Measurements from ENCODE around the gene CFAP65.

Gene CFAP65

DNA sequence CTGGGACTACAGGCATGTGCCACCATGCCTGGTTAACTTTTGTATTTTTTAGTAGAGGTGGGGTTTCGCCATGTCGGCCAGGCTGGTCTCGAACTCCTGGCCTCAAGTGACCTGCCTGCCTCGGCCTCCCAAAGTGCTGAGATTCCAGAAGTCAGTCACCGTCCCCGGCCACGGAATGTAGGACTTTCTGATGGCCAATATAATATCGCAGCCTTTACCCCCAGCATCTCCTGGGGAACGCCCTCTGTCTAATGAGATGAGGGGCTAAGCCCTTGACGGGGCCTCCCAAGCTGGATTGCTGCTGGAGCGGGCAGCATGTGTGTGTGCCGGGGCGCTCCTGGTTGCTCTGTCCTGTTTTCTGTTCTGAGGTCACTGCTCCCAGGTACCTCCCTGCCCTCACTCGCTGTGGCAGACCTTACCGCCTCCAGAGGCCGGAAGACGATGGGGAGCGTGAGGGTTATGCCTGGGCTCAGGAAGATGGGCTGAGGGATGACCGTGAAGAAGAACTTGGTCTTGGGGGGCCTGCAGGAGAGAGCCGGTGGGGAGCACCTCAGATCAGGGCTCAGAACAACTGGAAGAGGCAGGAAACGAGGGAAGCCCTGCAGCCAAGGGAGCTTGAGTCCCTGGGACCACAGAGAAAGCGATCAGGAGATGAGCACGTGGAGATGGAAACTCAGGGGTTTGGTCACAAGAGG, 9.1 kb downstream of the CFAP65 start:
- no peak for DNase-seq (ENCODE audit: low read depth in 2 of 3, low spot score in 1 of 3)

DNA sequence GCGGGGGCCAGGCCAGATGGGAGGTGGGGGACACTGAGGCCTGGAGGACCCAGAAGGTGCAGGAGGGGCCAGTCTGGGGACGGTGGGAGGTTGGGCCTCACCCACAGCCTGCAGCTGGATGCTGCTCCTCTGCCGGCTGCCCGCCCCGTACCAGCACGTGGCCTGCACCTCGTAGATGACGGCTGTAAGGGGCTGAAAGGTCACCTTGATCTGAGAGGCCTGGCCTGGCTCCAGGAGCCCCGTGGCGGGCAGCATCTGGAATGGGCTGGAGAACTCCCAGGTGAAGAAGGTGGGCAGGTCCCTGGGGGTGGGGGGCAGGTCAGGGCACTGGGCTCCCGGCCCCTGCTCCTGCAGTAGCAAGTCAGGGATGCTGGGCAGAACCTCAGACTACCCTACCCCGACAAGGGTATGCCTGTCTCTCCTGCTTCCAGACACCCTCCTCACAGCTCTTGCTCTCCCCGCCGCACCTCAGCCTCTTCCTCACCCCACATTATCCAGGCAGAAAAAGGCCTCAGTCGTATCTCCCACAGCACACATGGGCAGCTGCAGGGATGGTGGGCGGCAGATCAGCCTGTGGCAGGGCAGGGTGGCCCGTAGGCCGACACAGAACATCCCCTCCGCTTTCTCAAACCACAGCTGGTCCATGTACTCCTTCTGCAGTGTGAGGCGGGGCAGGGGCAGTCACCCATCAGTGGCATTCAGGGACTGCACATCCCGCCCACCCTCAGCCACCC, 10.1 kb downstream of the CFAP65 start:
- DNase-seq (ENCODE audit: low read depth in 2 of 3, low spot score in 1 of 3): no peak

DNA sequence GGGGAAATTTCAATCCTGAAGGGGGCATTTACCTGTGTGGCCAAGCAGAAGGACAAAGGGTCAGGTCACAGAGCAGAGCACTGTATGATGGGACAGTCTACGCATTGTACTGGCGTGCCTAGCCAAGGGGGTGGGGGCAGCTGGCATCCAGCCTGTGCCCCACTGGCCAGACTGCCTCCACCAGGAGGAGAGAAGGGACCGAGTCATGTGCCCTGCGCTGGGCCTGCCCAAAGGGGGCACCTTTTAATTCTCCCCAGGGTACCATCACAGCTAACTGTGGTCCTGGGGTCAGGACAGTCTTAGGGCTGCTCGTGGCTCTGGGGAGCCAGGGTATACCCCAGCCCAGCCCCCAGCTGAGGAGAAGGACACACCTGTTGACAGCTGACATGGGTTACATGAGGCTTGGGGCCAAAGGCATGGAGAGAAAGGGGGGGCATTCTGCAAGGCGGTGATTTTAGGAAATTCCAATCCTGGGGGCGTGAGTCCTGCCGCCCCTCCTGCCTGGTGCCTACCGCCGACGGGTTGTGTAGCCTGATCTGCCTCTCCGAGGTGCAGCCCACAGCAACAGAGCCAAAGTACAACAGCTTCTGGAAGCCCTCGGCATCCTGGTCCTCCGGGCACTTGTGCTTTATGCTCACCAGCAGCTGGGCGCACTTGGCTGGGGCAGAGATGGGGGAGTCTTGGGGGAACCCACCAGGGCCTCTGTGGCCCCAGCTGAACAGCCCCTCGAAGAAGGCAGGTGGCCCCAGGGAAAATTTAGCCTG, 11.0 kb downstream of the CFAP65 start:
- no peak for DNase-seq (ENCODE audit: low read depth in 2 of 3, low spot score in 1 of 3)

DNA sequence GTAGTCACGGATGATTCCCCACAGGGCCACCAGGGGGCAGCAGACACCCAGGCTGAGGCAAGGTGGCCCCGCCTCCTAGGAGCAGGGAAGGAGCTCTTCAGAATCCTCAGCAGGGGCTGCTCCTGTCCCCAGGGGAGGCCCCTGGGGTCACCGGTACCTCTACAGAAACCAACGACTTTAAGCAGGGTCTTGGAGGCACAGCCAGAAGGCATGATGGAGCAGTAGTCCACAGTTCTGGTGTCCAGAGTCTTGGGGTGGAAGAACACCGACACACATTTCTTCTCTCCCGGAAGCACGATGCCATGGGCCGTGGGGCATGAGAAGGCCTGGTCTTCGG, 11.5 kb downstream of the CFAP65 start:
- DNase-seq (ENCODE audit: low read depth in 2 of 3, low spot score in 1 of 3): peak; percentile 60 to 72 (median 65)

DNA sequence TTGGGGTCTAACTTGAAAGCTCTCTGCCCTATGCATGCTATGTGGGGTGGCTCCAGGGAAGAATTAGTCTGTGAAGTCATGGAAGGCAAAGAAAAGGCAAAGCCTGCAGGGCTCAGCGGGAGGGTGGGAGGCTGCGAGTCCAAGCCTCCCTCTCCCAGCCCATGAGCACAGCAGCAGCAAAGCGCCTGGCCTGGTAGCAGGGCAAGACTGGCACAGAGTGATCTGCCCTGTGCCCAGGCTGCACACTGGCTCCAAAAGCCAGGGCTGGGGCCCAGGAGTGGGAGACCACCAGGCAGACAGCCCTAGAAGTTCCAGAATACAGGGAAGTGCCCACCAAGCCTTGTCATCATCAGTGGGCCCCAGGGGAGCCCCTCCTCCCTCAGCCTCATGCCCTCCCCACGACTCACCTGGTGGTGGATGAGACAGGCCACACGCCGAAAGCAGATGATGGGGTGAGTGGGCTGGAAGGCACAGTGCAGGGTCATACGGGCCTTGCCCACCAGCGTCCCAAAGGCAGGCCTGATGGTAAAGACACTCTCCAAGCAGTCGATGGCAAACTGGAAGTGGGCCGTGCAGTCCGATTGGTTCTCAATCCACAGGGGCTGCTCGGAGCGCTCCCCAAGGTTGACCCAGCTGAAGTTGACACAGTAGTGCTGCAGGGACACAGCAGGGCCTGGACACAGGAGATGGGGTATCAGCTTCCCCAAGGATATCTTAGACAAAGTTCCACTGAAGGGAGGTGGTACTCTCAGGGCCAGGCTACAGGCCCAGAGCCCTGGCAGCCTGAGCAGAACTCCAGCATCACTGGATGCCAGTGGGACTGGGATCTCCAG, 12.1 kb downstream of the CFAP65 start:
- DNase-seq (ENCODE audit: low read depth in 2 of 3, low spot score in 1 of 3): no peak

DNA sequence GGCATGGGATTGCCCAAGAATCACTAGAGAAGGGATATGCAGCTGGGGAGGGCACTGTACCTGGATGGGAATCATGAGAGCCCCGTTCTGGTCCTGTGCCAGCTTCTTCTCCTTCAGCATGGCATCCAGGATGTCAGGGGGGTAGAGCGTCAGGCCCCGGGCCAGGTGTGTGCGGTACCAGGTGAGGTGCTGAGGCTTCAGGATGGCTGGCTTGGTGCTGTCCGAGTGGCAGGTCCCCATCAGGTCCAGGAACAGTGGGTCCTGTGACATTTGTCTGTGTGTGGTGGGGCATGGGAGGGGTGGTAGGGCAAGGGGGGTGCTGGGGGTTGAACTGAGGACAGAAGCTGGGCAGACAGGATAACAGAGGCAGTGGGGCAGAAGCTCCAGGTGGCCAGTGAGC, 13.2 kb downstream of the CFAP65 start:
- no peak for DNase-seq (ENCODE audit: low read depth in 2 of 3, low spot score in 1 of 3)

DNA sequence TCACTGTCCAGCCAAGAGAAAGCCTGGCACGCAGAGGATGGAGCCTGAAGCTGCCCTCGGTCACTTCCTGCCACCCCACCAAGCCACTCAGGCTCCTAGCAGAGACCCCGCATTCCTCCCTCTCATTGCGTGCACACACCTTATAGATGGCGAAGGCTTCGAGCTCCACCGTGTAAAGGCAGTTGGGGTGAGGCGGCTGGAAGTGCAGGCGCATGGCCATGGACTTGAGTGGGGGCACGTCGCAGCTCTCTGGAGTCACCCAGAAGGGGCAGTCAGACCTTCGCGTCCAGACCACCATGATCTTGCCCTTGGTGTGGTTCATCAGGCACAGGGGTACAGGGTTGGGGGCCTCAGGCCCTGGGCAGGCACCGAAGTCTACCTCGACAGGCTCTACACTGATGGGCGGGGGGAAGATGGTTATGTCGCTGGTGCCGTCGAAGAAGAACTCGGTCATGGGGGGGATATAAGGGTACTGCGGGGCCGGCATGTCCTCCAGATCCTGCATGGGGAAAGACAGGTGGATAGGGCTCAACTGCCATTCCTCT, 13.7 kb downstream of the CFAP65 start:
- no peak for DNase-seq (ENCODE audit: low read depth in 2 of 3, low spot score in 1 of 3)

DNA sequence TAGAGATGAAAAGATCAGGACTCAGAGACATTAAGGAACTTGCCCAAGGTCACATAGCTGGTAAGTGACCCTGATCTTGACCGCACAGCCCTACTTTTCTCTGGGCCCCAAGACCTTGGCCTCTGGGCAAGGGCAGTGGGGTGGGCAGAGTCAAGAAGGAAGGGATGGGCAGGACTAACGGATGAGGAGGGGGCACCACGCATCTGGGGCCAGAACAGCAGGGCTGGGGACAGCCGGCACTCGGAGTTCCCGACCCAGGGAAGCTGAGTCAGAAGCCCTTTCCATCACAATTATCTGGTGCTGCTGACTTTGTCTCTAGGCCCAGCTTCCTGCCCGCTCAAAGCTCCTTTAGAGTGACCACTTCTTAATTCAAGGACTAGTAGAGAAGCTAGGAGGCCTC, 14.4 kb downstream of the CFAP65 start:
- no peak for DNase-seq (ENCODE audit: low read depth in 2 of 3, low spot score in 1 of 3)

DNA sequence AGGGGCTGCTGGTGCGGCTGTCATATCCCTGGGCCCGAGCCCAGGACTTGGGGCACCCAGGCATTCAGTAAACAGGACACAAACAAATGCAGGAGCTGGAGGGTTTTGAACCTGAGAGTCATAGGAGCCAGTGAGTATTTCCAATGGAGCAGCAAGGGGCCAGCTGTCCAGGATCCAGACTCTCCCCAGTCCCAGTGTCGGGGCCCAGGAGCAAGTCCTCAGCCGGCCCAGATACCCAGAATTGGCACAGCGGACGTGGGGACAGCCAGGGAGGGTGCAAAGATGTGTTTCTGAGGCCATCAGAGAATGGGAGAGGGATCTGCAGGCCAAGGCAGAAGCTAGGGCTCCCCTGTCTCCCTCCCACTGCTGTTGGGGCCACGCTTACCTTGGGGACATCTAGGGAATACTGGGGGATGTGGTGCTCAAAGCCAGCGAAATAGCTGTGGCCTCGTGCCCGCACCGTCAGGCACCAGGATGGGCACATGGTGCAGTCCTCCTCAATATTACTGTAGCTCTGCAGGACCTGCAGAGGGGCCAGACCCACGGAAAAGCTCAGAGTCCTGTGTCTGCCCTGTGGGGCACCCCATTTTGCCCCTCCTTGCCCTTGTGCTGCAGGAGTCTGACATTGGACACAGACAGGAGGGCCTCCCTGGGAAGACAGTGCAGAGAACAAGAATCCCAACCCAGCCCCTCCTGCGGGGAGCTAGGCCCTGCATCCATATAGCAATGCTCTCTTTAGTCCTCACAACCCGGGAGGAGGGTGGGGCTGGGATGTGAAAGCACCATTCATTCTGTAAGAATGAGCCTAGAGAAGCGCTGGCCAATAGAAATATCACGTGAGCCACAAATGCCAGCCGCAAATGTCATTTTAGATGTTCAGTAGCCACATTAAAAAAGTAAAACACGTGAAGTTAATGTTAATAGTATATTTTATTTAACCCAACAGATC, 15.4 kb downstream of the CFAP65 start:
- no peak for DNase-seq (ENCODE audit: low read depth in 2 of 3, low spot score in 1 of 3)

DNA sequence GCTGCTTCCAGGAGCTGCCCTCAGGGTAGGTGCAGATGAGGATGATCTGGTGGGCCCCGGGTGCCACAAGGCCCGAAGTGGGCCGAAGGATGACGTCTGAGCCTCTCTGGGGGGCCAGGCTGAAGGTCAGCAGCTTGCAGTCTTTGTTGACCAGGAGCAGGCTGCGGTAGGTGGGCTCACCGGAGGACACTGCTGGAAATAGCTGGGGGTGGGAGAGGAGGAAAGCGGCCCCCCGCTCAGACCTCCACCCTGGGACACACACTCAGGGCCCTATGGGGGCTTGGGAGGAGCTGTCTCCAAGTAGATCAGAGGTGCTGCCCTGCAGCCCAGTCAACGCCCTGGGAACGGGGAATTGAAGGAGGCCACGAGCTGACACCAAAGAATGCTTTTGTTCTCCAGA, 17.3 kb downstream of the CFAP65 start:
- no peak for DNase-seq (ENCODE audit: low read depth in 2 of 3, low spot score in 1 of 3)

DNA sequence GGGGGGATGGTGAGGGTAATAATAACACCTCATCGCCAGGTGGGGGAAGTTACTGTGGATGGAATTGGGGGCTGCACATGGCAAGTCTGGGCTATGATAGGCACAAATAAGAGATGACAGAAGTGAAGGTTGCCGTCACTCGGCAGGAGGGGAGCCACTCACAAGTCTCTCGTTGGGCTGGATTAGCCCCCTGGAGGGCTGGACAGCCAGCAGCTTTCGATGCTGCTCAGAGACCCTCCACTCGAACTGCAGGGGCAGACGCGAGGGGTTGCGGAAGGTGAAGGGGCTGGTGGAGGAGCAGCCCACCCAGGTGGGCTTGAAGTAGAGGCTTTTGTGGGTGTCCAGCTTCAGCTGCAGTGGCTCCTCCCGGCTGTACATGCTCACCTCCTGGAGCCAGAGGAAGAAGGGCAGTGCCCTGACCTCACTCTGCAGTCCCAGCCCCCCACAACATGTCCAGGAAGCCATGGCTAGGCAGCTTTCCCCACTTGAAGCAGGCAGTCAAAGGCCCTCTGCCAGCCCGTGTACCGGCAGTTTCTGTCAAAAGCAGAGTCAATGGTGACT, 18.2 kb downstream of the CFAP65 start:
- DNase-seq (ENCODE audit: low read depth in 2 of 3, low spot score in 1 of 3): no peak

DNA sequence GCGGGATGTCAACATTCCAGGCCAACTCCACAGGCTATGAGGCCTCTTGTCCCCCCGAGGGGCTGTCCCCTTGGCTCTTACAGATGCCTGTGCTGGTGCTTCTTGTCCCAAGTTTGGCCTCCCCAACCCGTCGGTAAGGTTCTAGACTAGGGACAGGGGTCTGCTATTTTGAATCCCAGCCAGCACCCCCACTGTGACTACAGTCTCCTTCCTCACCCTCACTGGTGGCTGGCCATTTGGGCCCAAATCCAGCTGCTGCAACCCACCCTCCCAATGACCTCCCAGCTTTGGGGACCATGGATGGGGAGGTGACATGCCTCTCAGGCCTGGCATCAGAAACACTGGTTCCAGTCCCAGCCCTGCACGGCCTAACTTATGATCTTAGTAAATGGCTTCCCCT, 18.7 kb downstream of the CFAP65 start:
- DNase-seq (ENCODE audit: low read depth in 2 of 3, low spot score in 1 of 3): no peak

DNA sequence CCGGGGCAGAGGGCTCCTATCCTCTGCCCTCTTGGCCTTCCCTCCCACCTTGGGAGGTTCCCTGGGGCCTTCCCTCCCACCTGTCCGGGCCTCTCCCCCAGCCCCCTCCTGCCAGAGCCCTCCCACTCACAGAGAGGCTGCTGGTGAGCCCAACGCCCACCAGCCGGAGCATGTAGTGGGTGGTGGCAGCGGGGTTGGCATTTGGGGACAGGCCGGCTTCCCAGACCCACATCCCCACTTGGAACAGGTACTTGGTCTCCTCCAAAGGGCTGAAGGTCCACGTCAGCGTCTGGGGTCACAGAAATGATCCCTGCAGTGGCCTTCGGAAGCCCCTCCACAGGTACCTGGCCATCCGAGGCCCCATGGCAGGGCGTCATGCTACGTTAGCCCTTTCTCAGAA, 19.3 kb downstream of the CFAP65 start:
- DNase-seq (ENCODE audit: low read depth in 2 of 3, low spot score in 1 of 3): no peak

DNA sequence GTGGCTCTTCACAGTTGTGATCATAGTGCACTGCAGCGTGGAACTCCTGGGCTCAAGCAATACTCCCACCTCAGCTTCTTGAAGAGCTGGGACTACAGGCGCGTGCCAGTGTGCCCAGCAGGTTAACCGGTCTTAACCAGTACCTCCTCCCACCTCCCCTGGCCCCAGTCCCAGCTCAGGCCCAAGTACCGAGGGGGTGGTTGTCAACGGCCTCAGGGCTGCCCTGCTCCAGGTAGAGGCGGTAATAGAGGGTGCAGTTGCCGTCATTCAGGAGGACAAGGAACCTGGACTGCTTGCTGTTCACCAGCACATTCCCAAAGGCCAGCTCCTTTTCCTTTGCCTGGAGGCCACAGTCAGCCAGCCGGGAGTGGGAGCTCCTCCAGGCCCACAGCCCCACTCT, 19.7 kb downstream of the CFAP65 start:
- no peak for DNase-seq (ENCODE audit: low read depth in 2 of 3, low spot score in 1 of 3)

DNA sequence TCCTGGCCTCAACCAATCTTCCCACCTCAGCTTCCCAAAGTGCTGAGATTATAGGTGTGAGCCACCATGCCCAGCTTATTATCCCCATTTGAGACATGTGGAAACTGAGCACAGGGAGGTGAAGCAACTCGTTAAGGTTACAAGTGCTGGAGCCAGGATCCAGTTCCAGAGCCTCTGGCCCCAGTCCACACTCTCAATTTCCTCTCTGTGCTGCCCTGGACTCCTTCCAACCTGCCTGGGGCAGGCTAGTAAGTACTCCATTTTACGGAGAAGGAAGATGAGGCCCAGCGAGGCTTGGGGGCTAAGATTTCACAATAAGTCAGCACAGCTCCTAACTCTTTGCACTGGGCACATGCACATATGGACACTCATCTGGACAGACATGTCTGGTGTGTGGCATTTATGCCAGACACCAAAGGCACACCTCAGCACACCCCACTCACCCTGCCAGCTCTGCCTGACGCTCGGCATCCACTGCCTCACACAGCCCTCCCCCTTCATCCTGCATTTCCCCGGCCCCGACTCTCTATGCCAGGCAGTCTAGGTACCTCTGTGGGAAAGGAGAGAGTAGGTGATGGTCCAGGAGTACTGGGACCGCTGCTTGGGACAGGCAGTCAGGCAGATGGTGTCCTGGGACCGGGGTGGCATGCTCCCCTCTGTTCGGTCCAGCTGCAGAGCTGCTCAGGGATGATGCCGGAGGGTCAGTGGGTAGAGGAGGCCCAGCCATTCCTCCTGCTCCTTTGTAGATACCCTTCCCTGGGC, 20.5 kb downstream of the CFAP65 start:
- DNase-seq (ENCODE audit: low read depth in 2 of 3, low spot score in 1 of 3): no peak

DNA sequence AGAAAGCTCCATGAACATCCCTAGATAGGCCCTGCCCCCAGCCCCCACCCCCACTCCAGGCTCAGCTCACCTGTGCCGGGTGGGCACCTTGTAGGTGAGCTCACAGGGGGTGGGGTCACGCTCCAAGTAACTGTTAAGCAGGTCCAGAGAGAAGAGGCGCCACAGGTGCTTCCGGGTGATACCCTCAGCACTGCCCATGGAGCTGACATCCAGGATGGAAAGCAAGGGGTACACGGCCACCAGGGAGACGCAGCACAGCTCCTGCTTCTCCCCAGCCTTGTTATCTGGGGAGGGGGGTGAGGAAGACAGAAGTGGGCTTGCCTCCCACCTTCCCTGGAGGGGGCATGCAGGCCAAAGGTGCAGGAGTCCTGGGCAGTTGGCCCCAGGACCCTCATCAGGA, 21.9 kb downstream of the CFAP65 start:
- no peak for DNase-seq (ENCODE audit: low read depth in 2 of 3, low spot score in 1 of 3)

DNA sequence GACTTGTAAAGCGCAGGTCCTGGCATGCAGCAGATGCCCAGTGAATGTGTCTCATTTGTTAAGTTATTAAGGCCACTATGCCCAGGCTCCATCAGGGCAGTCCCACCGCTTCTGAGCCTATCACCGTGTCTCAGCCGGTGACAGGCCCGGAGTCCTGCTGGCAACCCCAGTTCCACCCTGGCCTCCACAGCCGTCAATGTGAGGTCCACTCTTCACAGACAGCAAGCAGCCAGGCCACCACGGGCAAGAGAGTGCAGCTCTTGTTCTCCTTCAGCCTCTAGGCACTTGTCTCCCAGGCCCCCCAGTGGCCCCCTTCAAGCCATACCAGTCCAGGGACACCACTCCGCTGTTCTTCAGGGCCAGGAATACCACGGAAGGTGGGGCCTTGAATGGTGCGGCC, 22.6 kb downstream of the CFAP65 start:
- no peak for DNase-seq (ENCODE audit: low read depth in 2 of 3, low spot score in 1 of 3)

DNA sequence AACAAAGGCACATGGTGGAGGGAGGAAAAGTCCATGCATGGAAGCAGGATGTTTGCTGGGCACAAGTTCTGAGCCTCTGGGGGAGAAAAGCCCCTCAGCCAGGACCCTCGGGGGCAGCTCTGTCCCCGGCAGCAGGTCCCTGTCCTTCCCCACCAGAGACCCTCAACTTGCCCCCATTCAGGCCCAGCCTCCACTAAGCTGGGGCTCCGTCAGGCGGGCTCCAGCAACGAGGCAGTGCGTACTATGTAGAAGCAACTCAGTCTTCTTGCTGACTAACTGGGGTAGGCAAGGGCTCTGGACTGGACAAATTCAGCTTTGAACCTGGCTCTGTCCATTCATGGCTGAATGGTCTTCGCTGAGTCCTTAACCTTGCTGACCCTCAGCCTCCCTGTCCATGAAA, 23.0 kb downstream of the CFAP65 start:
- no peak for DNase-seq (ENCODE audit: low read depth in 2 of 3, low spot score in 1 of 3)

Data from stimulated activated CD4-positive, alpha-beta T cell treated with anti-CD3 and anti-CD28 coated beads, Interleukin-12 subunit alpha, Interleukin-12 subunit beta, amount 100 ng/mL, for 48 hours (primary cell).